Transverse colon (tissue), 4 donors: ENCODE measurements around the gene BRF1.

Experiments
- EP300 ChIP-seq: sonication (generic); formaldehyde crosslinking; IDR thresholded peaks from one replicate; pipeline ENCODE4 v1.6.1; 2017; ENCODE audit warnings: antibody characterized with exemption, low read depth
- POLR2A ChIP-seq: fragments of 450-650 bp; IDR thresholded peaks from one replicate; pipeline ENCODE4 v1.6.1; 2016; ENCODE audit warnings: antibody characterized with exemption, mild to moderate bottlenecking, moderate library complexity
- POLR2AphosphoS5 ChIP-seq, 3 donors: sonication (generic); formaldehyde crosslinking; IDR thresholded peaks; one replicate each; pipeline ENCODE4 v1.6.1; 2016; ENCODE audit warnings: antibody characterized with exemption in 3 of 3
- TF ChIP-seq, protein P1 (sequence below), 5 experiments: fragments of 200-600 bp in 3 of 5; fragments of 450-650 bp in 2 of 5; sonication (generic) in 3 of 5; IDR thresholded peaks; 1 replicate in 2 of 5; 2 replicates in 3 of 5; pipeline ENCODE4 v1.5.1; 2016 to 2017; ENCODE audit warnings: antibody characterized with exemption in 5 of 5, inconsistent platforms in 3 of 5, mild to moderate bottlenecking in 2 of 5, moderate library complexity in 1 of 5

DNA sequence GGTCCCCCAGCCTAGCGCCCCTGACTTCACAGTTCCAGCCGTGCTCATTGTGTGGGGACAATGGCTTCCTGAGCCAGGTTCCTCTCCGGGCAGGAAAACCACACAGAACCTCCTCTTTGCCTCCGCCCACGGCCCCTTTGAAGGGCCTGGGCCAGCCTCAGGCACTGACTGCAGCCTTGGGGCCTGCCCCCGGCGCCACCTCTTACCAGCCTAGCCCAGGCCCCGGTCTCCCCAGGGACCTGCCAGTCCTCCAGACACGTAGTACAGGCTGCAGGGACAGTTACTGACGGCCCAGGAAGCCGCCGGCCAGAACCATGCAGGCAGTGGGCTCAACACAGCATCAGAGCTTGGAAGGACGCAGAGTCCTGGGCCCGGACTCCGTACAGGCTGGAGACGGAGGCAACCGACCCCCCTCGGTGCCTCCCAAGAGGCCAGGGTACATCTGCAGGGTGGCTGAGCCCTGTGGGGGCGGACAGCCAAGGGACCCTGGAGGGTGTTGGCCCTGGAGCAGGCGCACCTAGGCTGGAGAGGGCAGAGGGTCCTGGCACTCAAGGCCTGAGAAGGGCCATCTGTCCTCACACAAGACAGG is 98.8 kb downstream of the BRF1 start:
- TF ChIP-seq POLR2AphosphoS5 (IDR thresholded peaks at IDR 0.05) (no peak), EP300 (no peak), POLR2A (no peak)
- TF ChIP-seq, protein P1, sequence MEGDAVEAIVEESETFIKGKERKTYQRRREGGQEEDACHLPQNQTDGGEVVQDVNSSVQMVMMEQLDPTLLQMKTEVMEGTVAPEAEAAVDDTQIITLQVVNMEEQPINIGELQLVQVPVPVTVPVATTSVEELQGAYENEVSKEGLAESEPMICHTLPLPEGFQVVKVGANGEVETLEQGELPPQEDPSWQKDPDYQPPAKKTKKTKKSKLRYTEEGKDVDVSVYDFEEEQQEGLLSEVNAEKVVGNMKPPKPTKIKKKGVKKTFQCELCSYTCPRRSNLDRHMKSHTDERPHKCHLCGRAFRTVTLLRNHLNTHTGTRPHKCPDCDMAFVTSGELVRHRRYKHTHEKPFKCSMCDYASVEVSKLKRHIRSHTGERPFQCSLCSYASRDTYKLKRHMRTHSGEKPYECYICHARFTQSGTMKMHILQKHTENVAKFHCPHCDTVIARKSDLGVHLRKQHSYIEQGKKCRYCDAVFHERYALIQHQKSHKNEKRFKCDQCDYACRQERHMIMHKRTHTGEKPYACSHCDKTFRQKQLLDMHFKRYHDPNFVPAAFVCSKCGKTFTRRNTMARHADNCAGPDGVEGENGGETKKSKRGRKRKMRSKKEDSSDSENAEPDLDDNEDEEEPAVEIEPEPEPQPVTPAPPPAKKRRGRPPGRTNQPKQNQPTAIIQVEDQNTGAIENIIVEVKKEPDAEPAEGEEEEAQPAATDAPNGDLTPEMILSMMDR (IDR thresholded peaks at IDR 0.05): no peak
